Stimulated activated CD8-positive, alpha-beta memory T cell treated with anti-CD3 and anti-CD28 coated beads, Interleukin-15, amount 100 ng/mL, for 48 hours (primary cell): ENCODE data around the gene FREM1.

Experiments used
- DNase-seq, 2 donors: peaks; one replicate each; pipeline ENCODE4 v3.0.0-alpha.2; 2020; ENCODE audit warnings: low read depth in 2 of 2

The FREM1 gene

GRCh38 chr9:14761584-14761983 lies 148.6 kb downstream of the FREM1 start:
- DNase-seq, result no peak

DNA sequence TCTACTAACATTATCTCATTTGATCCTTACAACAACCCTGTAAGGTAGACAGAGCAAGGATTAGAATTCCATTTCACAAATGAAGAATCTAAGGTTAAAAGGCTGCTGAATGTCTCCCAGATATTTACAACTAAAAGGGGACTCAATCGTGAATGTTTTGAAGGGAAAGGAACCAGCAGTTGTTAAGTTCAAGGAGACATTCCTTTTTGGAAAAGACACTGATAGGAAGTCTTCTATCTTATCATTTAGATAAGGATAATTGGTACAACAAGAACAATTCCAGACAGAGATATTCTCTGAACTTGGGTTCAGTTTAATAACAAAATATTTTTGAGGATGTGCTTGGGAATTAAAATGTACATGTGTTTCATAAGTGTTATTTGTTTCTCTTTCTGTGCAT lies 150.2 kb downstream of the FREM1 start:
- no peak for DNase-seq

DNA sequence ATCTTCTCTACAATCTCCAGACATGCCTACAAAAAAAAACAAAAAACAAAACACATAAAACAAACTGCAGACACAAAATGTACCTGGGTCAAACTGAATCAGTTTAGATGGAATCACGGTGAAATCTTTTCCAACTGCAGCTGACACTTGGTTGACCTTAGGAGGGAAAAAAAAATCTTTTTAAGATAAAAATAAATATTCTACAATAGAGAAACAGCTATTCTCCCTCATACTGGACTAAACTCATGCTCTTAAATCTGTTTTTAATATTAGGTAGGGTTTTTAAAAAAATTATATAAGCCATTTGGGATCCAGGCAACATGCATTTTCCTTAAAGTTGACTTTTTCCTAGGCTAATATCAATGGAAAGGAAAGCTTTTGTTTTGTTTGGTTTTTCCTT lies 153.9 kb downstream of the FREM1 start:
- DNase-seq, result no peak

DNA sequence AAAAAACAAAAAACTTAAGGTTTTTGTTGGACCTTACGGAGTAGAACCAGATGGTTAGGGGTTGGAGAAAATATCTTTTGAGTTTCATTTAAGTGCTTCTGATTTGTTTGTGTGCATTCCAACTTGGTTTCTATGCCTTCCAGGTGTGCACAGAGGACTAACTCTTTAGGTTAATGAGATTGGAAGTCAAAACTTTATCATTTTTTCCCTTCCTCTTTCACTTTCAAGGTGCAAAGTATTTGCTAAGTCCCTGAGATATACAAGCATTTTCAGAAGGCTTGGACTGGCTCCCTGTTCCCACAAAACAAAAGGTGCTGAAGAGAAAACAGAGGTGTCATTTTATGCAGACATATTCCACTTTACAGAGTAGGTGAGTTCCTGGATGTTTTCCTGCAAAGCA lies 157.4 kb downstream of the FREM1 start:
- no peak for DNase-seq

DNA sequence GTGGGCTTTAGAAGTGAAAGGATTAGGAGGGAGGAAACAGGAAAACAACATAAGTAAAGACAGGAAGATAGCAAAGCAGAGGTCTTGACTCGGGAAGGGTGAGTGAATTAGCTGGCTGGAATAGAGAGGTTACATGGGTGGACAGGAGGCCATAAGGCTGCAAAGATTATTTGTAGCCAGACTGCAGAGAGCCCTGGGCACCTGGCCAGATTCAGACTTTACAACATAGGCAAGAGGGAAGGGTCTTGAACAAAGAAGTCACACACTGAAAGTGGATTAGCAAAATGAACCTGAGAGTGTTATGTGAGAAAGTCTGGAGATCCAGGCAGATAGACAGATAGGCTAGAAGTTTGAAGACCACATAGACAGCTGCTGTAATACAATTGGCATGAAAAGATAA lies 158.0 kb downstream of the FREM1 start:
- DNase-seq, result no peak

DNA sequence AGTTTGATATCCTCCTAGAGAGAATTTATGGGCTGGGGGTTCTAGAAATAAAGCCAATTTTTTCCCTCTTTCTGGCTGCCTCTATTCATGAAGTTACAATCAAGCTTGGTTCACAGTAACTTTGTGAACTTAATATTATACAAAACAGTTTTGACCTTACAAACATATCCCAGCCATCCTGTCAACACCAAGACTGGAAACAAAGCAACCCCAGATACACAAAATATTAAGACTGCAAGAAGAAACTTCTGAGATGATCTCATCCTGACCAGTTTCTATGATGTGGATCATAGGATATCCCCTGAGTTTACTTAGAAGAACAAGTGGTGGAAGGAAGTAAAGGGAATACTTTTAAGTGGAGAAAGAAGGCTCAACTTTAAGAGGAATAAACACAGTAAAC lies 159.4 kb downstream of the FREM1 start:
- DNase-seq, result no peak

DNA sequence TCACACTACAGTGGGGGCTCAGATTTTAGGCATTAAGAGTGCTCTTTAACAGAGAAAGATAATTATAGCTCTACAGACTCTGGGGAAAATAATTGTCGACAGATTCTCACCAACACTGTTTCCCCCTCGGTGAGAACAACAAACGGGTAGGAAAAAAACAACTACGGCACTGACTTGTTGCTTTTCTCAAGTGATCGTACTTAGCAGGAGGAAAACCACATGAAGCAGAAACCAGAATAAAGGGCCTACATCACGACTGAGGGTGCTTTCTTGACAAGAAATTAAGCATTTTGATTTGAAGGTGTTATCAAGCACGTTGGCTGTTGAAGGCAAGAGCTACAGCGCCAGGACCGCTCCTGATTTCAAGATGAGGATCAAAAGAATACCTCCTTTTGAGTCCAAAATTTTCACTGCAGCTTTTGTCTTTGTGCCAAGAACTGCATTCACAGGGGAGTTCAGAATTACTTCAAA lies 160.5 kb downstream of the FREM1 start:
- DNase-seq, result no peak

DNA sequence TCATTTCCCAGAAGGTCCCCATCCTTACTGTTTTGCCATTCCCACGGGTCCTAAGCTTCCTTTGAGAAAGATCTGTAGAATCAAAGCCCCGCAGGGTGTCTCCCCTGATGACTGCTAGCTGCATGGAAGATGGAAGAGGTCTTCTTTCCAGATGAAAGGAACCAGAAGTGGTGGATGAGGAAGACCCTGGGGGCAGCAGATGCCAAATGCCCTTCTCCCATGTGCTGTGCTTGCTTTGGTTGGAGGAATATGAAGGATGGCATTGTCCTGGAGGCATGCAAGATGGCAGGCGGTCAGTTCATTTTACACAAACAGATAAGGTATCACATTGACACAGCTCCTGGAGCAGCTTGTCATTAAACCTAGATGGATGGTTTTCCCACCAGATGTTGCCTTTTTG lies 161.9 kb downstream of the FREM1 start:
- DNase-seq, result no peak

- no peak for DNase-seq
Observed at GRCh38 chr9:14747111-14747510, 163.1 kb downstream of the FREM1 start.

DNA sequence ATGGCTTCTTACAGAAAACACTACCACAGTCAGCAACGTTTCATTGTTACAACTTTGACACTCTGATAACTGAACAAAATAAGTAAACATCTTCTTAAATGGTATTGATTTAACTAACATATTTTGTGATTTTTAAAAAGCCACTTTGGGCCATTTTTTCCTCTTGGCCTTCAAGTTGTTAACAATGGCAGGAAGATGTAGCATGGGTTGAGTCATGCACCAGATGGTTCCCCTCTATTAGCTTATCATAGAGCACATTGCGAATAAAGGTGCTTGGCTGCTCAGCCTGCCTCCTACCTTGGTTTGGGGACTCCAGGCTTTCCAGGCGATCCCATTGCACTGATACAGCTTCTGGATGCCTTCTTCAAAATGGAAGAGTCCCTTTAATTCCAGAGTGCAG lies 163.6 kb downstream of the FREM1 start:
- DNase-seq, result no peak

DNA sequence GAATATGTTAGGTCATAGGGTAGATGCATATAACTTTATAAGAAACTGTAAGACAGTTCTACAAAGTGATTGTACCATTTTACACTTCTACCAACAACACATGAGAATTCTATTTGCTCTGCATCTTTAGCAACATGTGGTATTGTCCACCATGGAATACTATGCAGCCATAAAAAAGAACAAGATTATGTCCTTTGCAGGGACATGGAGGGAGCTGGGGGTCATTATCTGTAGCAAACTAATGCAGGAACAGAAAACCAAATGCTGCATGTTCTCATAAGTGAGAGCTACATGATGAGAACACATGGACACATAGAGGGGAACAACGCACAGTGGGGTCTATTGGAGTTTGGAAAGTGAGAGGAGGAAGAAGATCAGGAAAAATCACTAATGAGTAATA lies 165.5 kb downstream of the FREM1 start:
- DNase-seq, result no peak

DNA sequence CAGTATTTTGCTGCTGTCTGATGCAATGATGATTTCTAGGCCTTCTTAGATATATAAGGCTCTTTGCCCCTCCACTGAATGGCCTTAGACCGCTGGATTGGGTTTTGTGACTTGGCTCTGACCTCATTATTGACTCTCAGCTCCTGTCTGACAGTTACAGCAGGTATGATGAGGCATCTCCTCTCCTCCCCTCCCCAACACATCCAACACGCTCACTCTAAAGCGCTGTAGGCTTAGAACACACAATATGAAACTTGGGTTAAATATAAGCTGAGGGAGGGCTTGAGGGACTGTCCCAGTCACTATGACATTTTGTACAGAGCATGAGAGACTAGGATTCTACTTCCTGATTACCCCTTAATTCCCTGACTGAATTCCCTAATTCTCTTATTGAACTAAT lies 168.9 kb downstream of the FREM1 start:
- DNase-seq, result no peak

- DNase-seq, result no peak
Observed at GRCh38 chr9:14733133-14733532, 177.1 kb downstream of the FREM1 start.

DNA sequence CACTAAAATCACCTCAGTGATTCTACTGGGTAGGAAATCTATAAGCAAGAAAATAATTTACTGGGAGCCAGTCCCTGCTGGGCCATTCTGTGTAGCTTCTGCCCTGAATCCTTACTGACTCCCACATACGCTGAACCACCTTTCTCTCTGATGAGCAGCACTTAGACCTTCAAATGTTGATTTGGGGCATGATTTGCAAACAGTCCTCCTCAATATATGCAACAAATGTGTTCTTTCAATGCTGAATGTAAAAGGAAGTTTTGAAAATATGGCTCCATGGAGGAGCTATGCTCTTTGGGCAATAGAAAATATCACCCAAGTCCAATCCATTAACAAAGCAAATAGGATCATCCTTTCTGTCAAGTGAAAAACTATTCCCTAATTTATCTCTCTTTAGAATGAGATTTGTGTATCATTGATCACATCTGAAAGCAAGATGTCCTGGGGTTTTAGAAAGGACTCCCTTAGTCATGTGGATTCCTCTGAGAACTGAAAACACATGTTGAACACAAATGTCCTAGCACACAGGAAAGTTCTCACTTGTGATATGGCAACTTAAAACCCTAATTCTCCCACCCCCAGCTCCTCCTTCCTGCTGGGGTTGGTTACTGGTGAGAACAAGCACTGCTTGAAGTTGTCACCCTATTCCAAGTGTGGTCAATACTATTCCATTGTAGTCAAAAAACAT lies 178.8 kb downstream of the FREM1 start:
- no peak for DNase-seq

- DNase-seq, result no peak
Observed at GRCh38 chr9:14730461-14730898, 179.7 kb downstream of the FREM1 start.

DNA sequence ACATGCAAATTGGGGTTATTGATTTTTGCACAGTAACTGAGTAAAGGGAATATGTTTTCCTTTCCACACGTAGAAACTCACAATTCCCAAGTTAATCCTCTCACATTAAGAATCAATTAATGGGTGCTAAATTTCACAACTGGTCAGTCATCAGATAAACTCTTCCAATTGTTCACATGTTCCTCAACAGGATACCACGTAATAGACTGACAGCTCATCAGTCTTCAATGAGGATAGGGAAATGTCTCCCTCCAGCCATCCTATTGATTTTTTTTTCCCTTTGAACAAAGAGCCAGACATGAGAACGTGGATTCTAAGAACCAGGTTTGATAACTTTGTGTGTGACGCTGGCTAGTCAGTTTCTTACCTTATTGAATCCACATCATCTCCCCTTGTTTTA lies 186.9 kb downstream of the FREM1 start:
- no peak for DNase-seq

GRCh38 chr9:14722391-14723035 lies 187.7 kb downstream of the FREM1 start, which contains the start of gene CER1:
TSS of gene CER1 (minus strand) at chr9:14722733. CDS start at chr9:14722672, 61 bp downstream.
- no peak for DNase-seq

DNA sequence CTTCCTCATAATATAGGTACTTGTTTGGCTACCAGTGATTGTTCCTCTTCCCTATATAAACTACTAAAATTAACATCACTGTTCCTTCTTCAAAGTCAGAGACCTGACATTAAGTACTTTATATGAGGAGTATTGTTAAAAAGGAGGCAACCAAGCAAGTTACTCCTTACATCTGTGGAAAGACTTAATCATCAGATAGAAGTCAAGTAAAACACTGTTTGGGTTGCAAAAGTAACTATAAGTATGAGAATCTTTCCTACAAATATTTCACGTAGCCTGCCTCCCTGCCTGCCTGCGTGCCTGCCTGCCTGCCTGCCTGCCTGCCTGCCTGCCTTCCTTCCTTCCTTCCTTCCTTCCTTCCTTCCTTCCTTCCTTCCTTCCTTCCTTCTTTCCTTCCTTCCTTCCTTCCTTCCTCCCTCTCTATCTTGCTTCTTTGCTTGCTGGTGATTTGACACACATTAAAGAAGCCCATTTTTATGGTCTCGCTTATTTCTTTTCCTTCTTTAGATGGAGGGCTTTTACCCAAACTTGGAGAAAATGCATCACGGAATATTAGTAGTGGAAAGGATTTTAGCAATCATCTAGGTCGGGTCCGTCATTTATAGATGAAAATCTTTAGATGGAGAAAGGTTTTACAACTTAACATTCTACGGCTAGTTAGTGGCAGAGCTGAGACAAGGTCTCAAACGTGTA lies 190.9 kb downstream of the FREM1 start:
- DNase-seq, result no peak

GRCh38 chr9:14715102-14715501 lies 195.1 kb downstream of the FREM1 start:
- DNase-seq, result no peak

DNA sequence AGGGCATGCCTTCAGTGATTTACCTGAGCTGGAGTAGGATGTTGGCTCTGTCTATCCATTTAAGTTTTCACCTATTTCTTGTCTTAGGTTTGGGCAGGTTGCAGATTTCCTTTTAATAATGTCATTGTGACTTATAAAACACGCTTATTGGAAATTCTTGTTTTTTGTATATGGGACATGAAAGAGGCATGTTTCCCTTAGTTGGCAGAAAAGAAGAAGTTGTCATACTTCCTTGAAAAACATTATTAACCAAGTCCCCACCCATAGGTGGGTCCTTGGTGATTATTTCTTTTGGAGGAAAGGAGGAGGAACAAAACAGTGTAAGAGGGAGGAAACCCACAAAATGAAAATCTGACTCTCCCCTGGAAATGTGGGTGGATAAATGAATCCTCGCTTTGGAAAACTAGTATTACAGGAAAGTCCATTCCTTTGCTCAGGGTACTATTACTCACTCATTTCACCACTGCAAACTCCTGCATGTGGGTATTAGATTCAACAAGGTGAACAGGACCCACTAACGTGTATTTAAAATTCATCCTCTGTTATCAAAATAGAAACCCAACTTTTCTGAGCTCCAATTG lies 197.0 kb downstream of the FREM1 start:
- no peak for DNase-seq

DNA sequence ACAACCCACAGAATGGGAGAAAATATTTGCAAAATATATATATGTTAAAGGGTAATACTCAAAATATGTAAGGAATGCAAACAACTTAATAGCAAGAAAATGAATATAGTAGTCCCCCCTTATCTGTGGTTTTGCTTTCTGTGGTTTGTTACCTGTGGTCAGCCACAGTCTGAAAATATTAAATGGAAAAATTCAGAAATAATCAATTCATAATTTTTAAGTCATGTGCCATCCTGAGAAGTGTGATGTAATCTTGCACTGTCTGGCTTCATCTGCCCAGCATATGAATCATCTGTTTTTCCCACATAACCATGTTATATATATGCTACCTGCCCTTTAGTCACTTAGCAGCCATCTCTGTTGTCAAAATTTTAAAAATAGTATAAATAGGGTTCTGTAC lies 199.4 kb downstream of the FREM1 start:
- no peak for DNase-seq

DNA sequence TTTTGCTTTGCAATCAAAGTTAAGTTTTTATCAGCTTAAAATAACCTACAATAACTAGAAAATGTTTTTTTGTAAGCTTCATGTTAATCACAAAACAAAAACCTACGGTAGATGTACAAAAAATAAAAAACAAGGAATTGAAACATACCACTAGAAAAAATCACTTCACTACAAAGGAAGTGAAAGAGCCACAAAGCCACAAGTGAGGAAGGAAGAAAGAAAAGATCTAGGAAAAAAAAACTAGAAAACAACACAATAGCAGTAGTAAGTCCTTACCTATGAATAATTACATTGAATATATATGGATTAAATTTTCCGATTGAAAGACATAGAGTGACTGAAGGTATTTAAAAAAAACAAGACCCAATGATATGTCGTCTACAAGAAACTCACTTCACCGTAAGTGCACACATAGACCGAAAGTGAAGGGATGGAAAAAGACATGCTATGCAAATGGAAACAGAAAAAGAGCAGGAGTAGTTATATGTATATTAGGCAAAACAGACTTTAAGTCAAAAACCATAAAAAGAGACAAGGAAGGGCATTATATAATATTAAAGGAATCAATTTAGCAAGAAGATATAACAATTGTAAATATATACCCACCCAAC lies 203.6 kb downstream of the FREM1 start:
- no peak for DNase-seq
